Activated CD4-positive, alpha-beta T cell treated with anti-CD3 and anti-CD28 coated beads, Interleukin-2, amount 50 U/mL, for 24 hours (primary cell): Measurements from ENCODE around the gene SRGAP2B.
"Not testable (repeated sequence)": the region's sequence is repeated elsewhere in the genome, so short reads cannot be mapped to it uniquely, and the experiment has no call there.

Experiments
- DNase-seq, 2 donors: peaks; one replicate each; pipeline ENCODE4 v3.0.0-alpha.2; 2020; ENCODE audit warnings: low read depth in 1 of 2, low spot score in 1 of 2

SRGAP2B gene

GRCh38 chr1:145093517-145094149 lies 1.5 kb downstream of the SRGAP2B start:
- DNase-seq, result not testable (repeated sequence)

GRCh38 chr1:145082483-145083255 lies 12.5 kb downstream of the SRGAP2B start:
- DNase-seq, result not testable (repeated sequence)

GRCh38 chr1:145080193-145080592 lies 14.9 kb downstream of the SRGAP2B start:
- not testable (repeated sequence) for DNase-seq

- DNase-seq, result not testable (repeated sequence)
Observed at GRCh38 chr1:145079737-145080136, 15.4 kb downstream of the SRGAP2B start.

GRCh38 chr1:145078787-145079370 lies 16.2 kb downstream of the SRGAP2B start:
- not testable (repeated sequence) for DNase-seq

GRCh38 chr1:145077872-145078786 lies 17.0 kb downstream of the SRGAP2B start:
- not testable (repeated sequence) for DNase-seq

GRCh38 chr1:145076877-145077276 lies 18.3 kb downstream of the SRGAP2B start:
- not testable (repeated sequence) for DNase-seq

GRCh38 chr1:145074021-145074559 lies 21.0 kb downstream of the SRGAP2B start:
- DNase-seq, result not testable (repeated sequence)

GRCh38 chr1:145071569-145071968 lies 23.6 kb downstream of the SRGAP2B start:
- DNase-seq, result not testable (repeated sequence)

GRCh38 chr1:145066486-145066885 lies 28.6 kb downstream of the SRGAP2B start:
- DNase-seq, result not testable (repeated sequence)

GRCh38 chr1:145065194-145065826 lies 29.8 kb downstream of the SRGAP2B start:
- not testable (repeated sequence) for DNase-seq

- DNase-seq, result not testable (repeated sequence)
Observed at GRCh38 chr1:145063941-145064648, 31.0 kb downstream of the SRGAP2B start.

GRCh38 chr1:145063285-145063684 lies 31.8 kb downstream of the SRGAP2B start:
- DNase-seq, result not testable (repeated sequence)

- not testable (repeated sequence) for DNase-seq
Observed at GRCh38 chr1:145058184-145058583, 36.9 kb downstream of the SRGAP2B start.

GRCh38 chr1:145055217-145055760 lies 39.8 kb downstream of the SRGAP2B start:
- DNase-seq, result not testable (repeated sequence)

- DNase-seq, result not testable (repeated sequence)
Observed at GRCh38 chr1:145053428-145053827, 41.7 kb downstream of the SRGAP2B start.

GRCh38 chr1:145052019-145052776 lies 42.9 kb downstream of the SRGAP2B start:
- DNase-seq, result not testable (repeated sequence)

GRCh38 chr1:145048181-145048856 lies 46.8 kb downstream of the SRGAP2B start:
- DNase-seq, result not testable (repeated sequence)
